Activated CD8-positive, alpha-beta memory T cell treated with anti-CD3 and anti-CD28 coated beads, Interleukin-2, amount 50 U/mL, for 1 hour (primary cell): ENCODE data around the gene APOBEC3H.

ENCODE experiments used
- DNase-seq: peaks from one replicate; pipeline ENCODE4 v3.0.0-alpha.2; 2020; ENCODE audit errors: extremely low read depth

APOBEC3H gene

GRCh38 chr22:39110631-39111561, 13.9 kb downstream of the APOBEC3H start:
- no peak for DNase-seq

- DNase-seq: no peak
Measured at GRCh38 chr22:39114112-39114511, 17.1 kb downstream of the APOBEC3H start.

GRCh38 chr22:39115570-39115969, 18.5 kb downstream of the APOBEC3H start:
- no peak for DNase-seq

- no peak for DNase-seq
Measured at GRCh38 chr22:39115977-39116621, 19.1 kb downstream of the APOBEC3H start.

- no peak for DNase-seq
Measured at GRCh38 chr22:39117585-39118191, 20.6 kb downstream of the APOBEC3H start.

GRCh38 chr22:39120983-39121382, 23.9 kb downstream of the APOBEC3H start:
- no peak for DNase-seq

- DNase-seq: no peak
Measured at GRCh38 chr22:39122772-39123470, 25.9 kb downstream of the APOBEC3H start.

GRCh38 chr22:39123751-39124581, 26.9 kb downstream of the APOBEC3H start:
- no peak for DNase-seq

- DNase-seq: no peak
Measured at GRCh38 chr22:39125622-39126021, 28.6 kb downstream of the APOBEC3H start.

- no peak for DNase-seq
Measured at GRCh38 chr22:39128508-39128907, 31.5 kb downstream of the APOBEC3H start.

- no peak for DNase-seq
Measured at GRCh38 chr22:39129081-39129480, 32.0 kb downstream of the APOBEC3H start.

- DNase-seq: no peak
Measured at GRCh38 chr22:39129746-39130145, 32.7 kb downstream of the APOBEC3H start.

- DNase-seq: no peak
Measured at GRCh38 chr22:39130152-39130704, 33.2 kb downstream of the APOBEC3H start.

- no peak for DNase-seq
Measured at GRCh38 chr22:39130892-39131855, 34.1 kb downstream of the APOBEC3H start.

- no peak for DNase-seq
Measured at GRCh38 chr22:39132281-39132680, 35.2 kb downstream of the APOBEC3H start.

GRCh38 chr22:39132871-39133524, 36.0 kb downstream of the APOBEC3H start:
- DNase-seq: no peak

- DNase-seq: no peak
Measured at GRCh38 chr22:39133871-39134270, 36.8 kb downstream of the APOBEC3H start.

GRCh38 chr22:39134366-39135091, 37.5 kb downstream of the APOBEC3H start:
- DNase-seq: no peak
